ENCODE data around the gene HBA1.
"Not testable (repeated sequence)": the region's sequence is repeated elsewhere in the genome, so short reads cannot be mapped to it uniquely, and the experiment has no call there.

The HBA1 gene

GRCh38 chr16:176477-177382, at the start of gene HBA1:
HBA1 (plus strand) TSS chr16:176680; CDS start chr16:176717, 37 bp downstream.
- DNase-seq = not testable (repeated sequence)

GRCh38 chr16:129075-129474, 47.4 kb upstream of the HBA1 start:
- no peak for DNase-seq

GRCh38 chr16:130533-131173, 45.8 kb upstream of the HBA1 start:
- DNase-seq = no peak

- no peak for DNase-seq
Observed at GRCh38 chr16:132120-132519, 44.4 kb upstream of the HBA1 start.

GRCh38 chr16:133716-134115, 42.8 kb upstream of the HBA1 start:
- DNase-seq = no peak

- no peak for DNase-seq
Observed at GRCh38 chr16:138049-138417, 38.4 kb upstream of the HBA1 start.

- no peak for DNase-seq
Observed at GRCh38 chr16:140175-140857, 36.2 kb upstream of the HBA1 start.

- DNase-seq = no peak
Observed at GRCh38 chr16:142405-142967, 34.0 kb upstream of the HBA1 start.

- no peak for DNase-seq
Observed at GRCh38 chr16:143047-143446, 33.4 kb upstream of the HBA1 start.

GRCh38 chr16:143456-143855, 33.0 kb upstream of the HBA1 start:
- no peak for DNase-seq

- no peak for DNase-seq
Observed at GRCh38 chr16:144797-145252, 31.7 kb upstream of the HBA1 start.

GRCh38 chr16:146646-147045, 29.8 kb upstream of the HBA1 start:
- no peak for DNase-seq

GRCh38 chr16:149024-149660, 27.3 kb upstream of the HBA1 start:
- no peak for DNase-seq

GRCh38 chr16:152141-153128, 24.0 kb upstream of the HBA1 start, which contains the start of gene HBZ:
HBZ (plus strand) TSS chr16:152644; CDS start chr16:152910, 266 bp downstream.
- DNase-seq = no peak

- not testable (repeated sequence) for DNase-seq
Observed at GRCh38 chr16:153129-153521, 23.4 kb upstream of the HBA1 start.

GRCh38 chr16:153550-154216, 22.8 kb upstream of the HBA1 start:
- DNase-seq = not testable (repeated sequence)

- no peak for DNase-seq
Observed at GRCh38 chr16:154217-155030, 22.1 kb upstream of the HBA1 start.

GRCh38 chr16:155031-155398, 21.5 kb upstream of the HBA1 start:
- no peak for DNase-seq

- DNase-seq = no peak
Observed at GRCh38 chr16:159136-159849, 17.2 kb upstream of the HBA1 start.

Measured in NCI-H2107 (cell line).